PC-9 (cell line): ENCODE data around the gene DENND11.

Experiments used
- EZH2 ChIP-seq: fragments of 200-600 bp; sonication (generic); IDR thresholded peaks from 2 replicates; pipeline ENCODE4 v1.8.0; 2017; ENCODE audit warnings: antibody characterized with exemption, low read depth
- TF ChIP-seq, protein P1 (sequence below): fragments of 200-600 bp; sonication (generic); conservative IDR thresholded peaks from 2 replicates; pipeline ENCODE4 v1.6.1; 2017; ENCODE audit warnings: mixed run types, antibody characterized with exemption, mild to moderate bottlenecking, moderate library complexity

DNA sequence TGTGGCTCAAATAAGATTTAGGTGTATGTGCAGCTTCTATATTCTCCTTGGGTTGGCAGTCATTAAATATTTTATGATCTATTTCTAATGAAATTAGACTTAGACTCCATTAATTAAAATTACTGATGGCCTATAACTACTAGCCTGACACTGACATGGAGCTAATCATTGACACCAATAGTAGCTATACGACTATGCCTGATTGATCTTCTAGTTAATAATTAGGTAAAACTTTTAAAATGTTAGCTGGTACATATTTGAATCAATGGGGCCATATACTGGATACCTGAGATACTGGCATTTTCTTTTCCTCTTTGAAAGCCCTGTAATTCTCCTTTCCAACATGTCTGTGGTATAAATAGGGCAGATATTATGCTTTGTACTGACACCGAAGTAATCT lies 20.6 kb upstream of the DENND11 start:
- no peak for TF ChIP-seq EZH2
- TF ChIP-seq, protein P1, sequence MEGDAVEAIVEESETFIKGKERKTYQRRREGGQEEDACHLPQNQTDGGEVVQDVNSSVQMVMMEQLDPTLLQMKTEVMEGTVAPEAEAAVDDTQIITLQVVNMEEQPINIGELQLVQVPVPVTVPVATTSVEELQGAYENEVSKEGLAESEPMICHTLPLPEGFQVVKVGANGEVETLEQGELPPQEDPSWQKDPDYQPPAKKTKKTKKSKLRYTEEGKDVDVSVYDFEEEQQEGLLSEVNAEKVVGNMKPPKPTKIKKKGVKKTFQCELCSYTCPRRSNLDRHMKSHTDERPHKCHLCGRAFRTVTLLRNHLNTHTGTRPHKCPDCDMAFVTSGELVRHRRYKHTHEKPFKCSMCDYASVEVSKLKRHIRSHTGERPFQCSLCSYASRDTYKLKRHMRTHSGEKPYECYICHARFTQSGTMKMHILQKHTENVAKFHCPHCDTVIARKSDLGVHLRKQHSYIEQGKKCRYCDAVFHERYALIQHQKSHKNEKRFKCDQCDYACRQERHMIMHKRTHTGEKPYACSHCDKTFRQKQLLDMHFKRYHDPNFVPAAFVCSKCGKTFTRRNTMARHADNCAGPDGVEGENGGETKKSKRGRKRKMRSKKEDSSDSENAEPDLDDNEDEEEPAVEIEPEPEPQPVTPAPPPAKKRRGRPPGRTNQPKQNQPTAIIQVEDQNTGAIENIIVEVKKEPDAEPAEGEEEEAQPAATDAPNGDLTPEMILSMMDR: no peak
